Ovary (tissue), 9 donors: ENCODE results near the gene BTBD9. TPM values are rescaled to one million over a fixed set of nuclear protein-coding genes. Genes with fewer than 3 reads are reported as not detected.

ENCODE experiments used
- DNase-seq, 5 donors: peaks; one replicate each; pipeline ENCODE4 v3.0.0-alpha.2; 2019 to 2020
- H3K27ac ChIP-seq, 2 donors: fragments of 200-600 bp; one replicate each; pipeline versions ENCODE4 v1.5.1 to v1.8.0; 2019 to 2022
- H3K27me3 ChIP-seq: fragments of 200-600 bp; one replicate; pipeline ENCODE4 v1.8.0; 2022
- H3K36me3 ChIP-seq: fragments of 200-600 bp; sonication (generic); one replicate; pipeline ENCODE4 v1.5.1; 2019
- H3K4me1 ChIP-seq: one replicate; pipeline ENCODE4 v1.8.1; 2013; ENCODE audit warnings: mild to moderate bottlenecking, moderate library complexity; ENCODE audit not compliant: insufficient read depth
- H3K4me3 ChIP-seq: fragments of 200-600 bp; sonication (generic); one replicate; pipeline ENCODE4 v1.5.1; 2017
- H3K9me3 ChIP-seq, 2 donors: fragments of 200-600 bp in 1 of 2; sonication (generic) in 1 of 2; one replicate each; pipeline versions ENCODE4 v1.5.1 to v1.8.1; 2013 to 2019; ENCODE audit warnings: mild to moderate bottlenecking in 1 of 2, moderate library complexity in 1 of 2
- CTCF ChIP-seq, 3 donors: fragments of 450-650 bp in 2 of 3; fragments of 200-600 bp in 1 of 3; IDR thresholded peaks; one replicate each; pipeline versions ENCODE4 v1.5.1 to v1.8.0; 2016 to 2022; ENCODE audit warnings: antibody characterized with exemption in 3 of 3, mild to moderate bottlenecking in 1 of 3
- EP300 ChIP-seq: sonication (generic); formaldehyde crosslinking; IDR thresholded peaks from one replicate; pipeline ENCODE4 v1.6.1; 2017; ENCODE audit warnings: antibody characterized with exemption
- POLR2A ChIP-seq: fragments of 450-650 bp; IDR thresholded peaks from one replicate; pipeline ENCODE4 v1.6.1; 2017; ENCODE audit warnings: antibody characterized with exemption, mild to moderate bottlenecking, moderate library complexity
- WGBS, 3 donors: extraction: QIAGEN DNeasy Blood & Tissue Kit in 1 of 3; methylation state at CpG; one replicate each; pipeline versions ENCODE4 v1.1.5 to v1.1.7; 2013 to 2017; 5-methylcytosine and 5-hydroxymethylcytosine counted together
- intact Hi-C, 4 donors: fragments of 100-400 bp; cut with DNase I; formaldehyde crosslinking; loops; one replicate each; pipeline versions ENCODE4 v1.11.0 to v1.15.1; 2022 to 2023
- polyA plus RNA-seq, 2 donors: library from polyadenylated mRNA; stranded (reverse); fragments of 200-250 nt in 1 of 2; fragments of 350-450 nt in 1 of 2; fragmentation: Illumina TruSeq in 1 of 2; extraction: RNeasy Lipid Tissue Mini Kit (QIAGEN cat#74804) in 1 of 2; gene quantifications; one replicate each; pipeline ENCODE4 v1.2.3, GENCODE V29; 2013 to 2014
- total RNA-seq, 7 donors: library from RNA; depleted of rRNA in 2 of 7; stranded (reverse); fragments of >200 nt in 2 of 7; fragmentation: NEBNext Ultra II Directional in 3 of 7; extraction: Animal tissue kit (Norgen Biotek cat#: 25700) in 3 of 7; gene quantifications; one replicate each; pipeline versions ENCODE4 v1.1.0 to v1.2.4, GENCODE V29; 2016 to 2023
- donor health status: DM: no; HTN: no; CAD: no; lungs with moderate emphysema.
- donor health status: DM: no; HTN: no; CAD: no.
- donor health status: Bipolar disorder and iron deficiency.
- donor health status: DM: yes; HTN: yes; CAD: no.
- donor health status: DM: no; HTN: no; CAD: no.
- donor health status: DM: yes; HTN: yes; CAD: no.

The BTBD9 gene
- total and polyA plus RNA-seq, 9 donors, result 7.2 to 28.8 (median 21.0) TPM

GRCh38 chr6:38489951-38490350 lies 149.8 kb downstream of the BTBD9 start:
- intact Hi-C loops, result loop anchor here in 3 of 4 donors (10.0 kb wide), 5 partner anchors 175 to 1005 kb away; partner anchors contain the start of gene MDGA1 (in 1 of the 3)
- no peaks in the 10 kb centered on the region for H3K36me3 ChIP-seq
- TF ChIP-seq POLR2A (no peak), EP300 (no peak), CTCF (IDR thresholded peaks at IDR 0.05) (no peak)
- H3K9me3 ChIP-seq, result no peaks in the 10 kb centered on the region
- WGBS, 3 donors, result 68 to 79% (median 71%) methylated on average over 2 of the region's 2 CpGs
- no peaks in the 10 kb centered on the region for H3K4me1 ChIP-seq
- H3K27me3 ChIP-seq, result no peaks in the 10 kb centered on the region
- no peak overlapping the region for H3K27ac ChIP-seq
- DNase-seq, result no peak
- no peak overlapping the region for H3K4me3 ChIP-seq

GRCh38 chr6:38487423-38487822 lies 152.3 kb downstream of the BTBD9 start:
- TF ChIP-seq EP300, result no peak
- intact Hi-C loops, result loop anchor here in 1 of 4 donors (10.0 kb wide), 1 partner anchor 793 kb away; the partner anchor contains the start of gene MDGA1
- H3K27me3 ChIP-seq, result no peaks in the 10 kb centered on the region
- no peak overlapping the region for H3K4me3 ChIP-seq
- 86 to 89% (median 89%) methylated on average over 7 of the region's 7 CpGs for WGBS, 3 donors
- no peak overlapping the region for H3K27ac ChIP-seq
- no peaks in the 10 kb centered on the region for H3K36me3 ChIP-seq
- no peaks in the 10 kb centered on the region for H3K9me3 ChIP-seq
- no peaks in the 10 kb centered on the region for H3K4me1 ChIP-seq
- DNase-seq, result no peak

GRCh38 chr6:38485488-38485887 lies 154.2 kb downstream of the BTBD9 start:
- no peaks in the 10 kb centered on the region for H3K9me3 ChIP-seq
- intact Hi-C loops, result loop anchor here in 1 of 4 donors (10.0 kb wide), 1 partner anchor 791 kb away; the partner anchor contains the start of gene MDGA1
- WGBS, 3 donors, result 83 to 95% (median 93%) methylated on average over 1 of the region's 1 CpG

GRCh38 chr6:38484656-38485055 lies 155.1 kb downstream of the BTBD9 start:
- intact Hi-C loops, result loop anchor here in 1 of 4 donors (10.0 kb wide), 1 partner anchor 790 kb away; the partner anchor contains the start of gene MDGA1
- no peaks in the 10 kb centered on the region for H3K4me1 ChIP-seq
- 93 to 96% (median 93%) methylated on average over 3 of the region's 3 CpGs for WGBS, 3 donors
- TF ChIP-seq EP300 (no peak), CTCF (IDR thresholded peaks at IDR 0.05) (no peak), POLR2A (no peak)
- no peaks in the 10 kb centered on the region for H3K36me3 ChIP-seq
- no peaks in the 10 kb centered on the region for H3K27me3 ChIP-seq
- H3K4me3 ChIP-seq, result no peak overlapping the region
- DNase-seq, result no peak
- no peaks in the 10 kb centered on the region for H3K9me3 ChIP-seq
- H3K27ac ChIP-seq, result no peak overlapping the region

More at GRCh38 chr6:38485488-38485887, 154.2 kb downstream of the BTBD9 start:
- Histone ChIP-seq H3K27me3 (no peaks in the 10 kb centered on the region), H3K27ac (no peak overlapping the region), H3K4me3 (no peak overlapping the region), H3K4me1 (no peaks in the 10 kb centered on the region), H3K36me3 (no peaks in the 10 kb centered on the region)
- no peak for DNase-seq
- no peak for TF ChIP-seq CTCF (IDR thresholded peaks at IDR 0.05)
- TF ChIP-seq EP300, result no peak
- no peak for TF ChIP-seq POLR2A

- intact Hi-C loops, result loop anchor here in 1 of 4 donors (10.0 kb wide), 1 partner anchor 789 kb away; the partner anchor contains the start of gene MDGA1
- TF ChIP-seq CTCF (IDR thresholded peaks at IDR 0.05) (no peak), EP300 (no peak), POLR2A (no peak)
- Histone ChIP-seq H3K4me3 (no peak overlapping the region), H3K9me3 (no peaks in the 10 kb centered on the region), H3K36me3 (no peaks in the 10 kb centered on the region), H3K4me1 (no peaks in the 10 kb centered on the region), H3K27ac (no peak overlapping the region), H3K27me3 (no peaks in the 10 kb centered on the region)
- 83 to 91% (median 89%) methylated on average over 2 of the region's 2 CpGs for WGBS, 3 donors
- no peak for DNase-seq
These were observed 156.2 kb downstream of the BTBD9 start for GRCh38 chr6:38483526-38483925.
